Fibroblast of the aortic adventitia (primary cell): ENCODE data around the gene JAZF1. TPM values are rescaled to one million over a fixed set of nuclear protein-coding genes. Genes with fewer than 3 reads are reported as not detected.

ENCODE experiments used
- DNase-seq: peaks from one replicate; pipeline ENCODE4 v3.0.0-alpha.2; 2010; ENCODE audit warnings: low read depth
- H3K4me3 ChIP-seq: 2 replicates; pipeline ENCODE4 v1.5.1; 2011; ENCODE audit warnings: low read depth, mild to moderate bottlenecking, control low read depth, low read length, moderate library complexity
- CTCF ChIP-seq: IDR thresholded peaks from 2 replicates; pipeline ENCODE4 v1.5.1; 2011; ENCODE audit warnings: mild to moderate bottlenecking, low read length, control low read depth, inconsistent platforms; ENCODE audit not compliant: insufficient read depth
- total RNA-seq: library from RNA; depleted of rRNA; stranded (reverse); fragments of >200 nt; gene quantifications from 2 replicates; pipeline ENCODE4 v1.2.3, GENCODE V29; 2012; ENCODE audit warnings: low replicate concordance

The JAZF1 gene
- total RNA-seq, 1 donor, result 8.3 TPM

GRCh38 chr7:28195910-28196620 lies 15.5 kb upstream of the JAZF1 start:
- DNase-seq, result no peak
- TF ChIP-seq CTCF, result no peak
- no peak overlapping the region for H3K4me3 ChIP-seq

GRCh38 chr7:28192786-28193585 lies 12.4 kb upstream of the JAZF1 start:
- no peak overlapping the region for H3K4me3 ChIP-seq
- no peak for TF ChIP-seq CTCF
- no peak for DNase-seq

GRCh38 chr7:28191751-28192150 lies 11.2 kb upstream of the JAZF1 start:
- DNase-seq, result no peak
- TF ChIP-seq CTCF, result no peak
- H3K4me3 ChIP-seq, result no peak overlapping the region

GRCh38 chr7:28191184-28191583 lies 10.6 kb upstream of the JAZF1 start:
- no peak overlapping the region for H3K4me3 ChIP-seq
- TF ChIP-seq CTCF, result no peak
- no peak for DNase-seq

GRCh38 chr7:28190077-28190710 lies 9.6 kb upstream of the JAZF1 start:
- no peak for TF ChIP-seq CTCF
- DNase-seq, result peak; percentile 62
- H3K4me3 ChIP-seq, result peak overlapping the region; percentile 16

GRCh38 chr7:28187012-28187411 lies 6.4 kb upstream of the JAZF1 start:
- no peak overlapping the region for H3K4me3 ChIP-seq
- no peak for DNase-seq
- no peak for TF ChIP-seq CTCF
